Measurements from ENCODE around the gene TAC3. TPM values are rescaled to one million over a fixed set of nuclear protein-coding genes. Genes with fewer than 3 reads are reported as not detected.
"Not testable (repeated sequence)": the region's sequence is repeated elsewhere in the genome, so short reads cannot be mapped to it uniquely, and the experiment has no call there.

The TAC3 gene
- under 1 TPM in 1 of 2 experiments, not detected in 1; 0.27 TPM for total RNA-seq

- POLR2A ChIA-PET, result no interaction called here
- CTCF ChIA-PET, result interaction anchor here (0.8 to 1.9 kb wide), 2 partner anchors 9 to 96 kb away, joined by 4 to 6 read pairs; no protein-coding TSS in a partner anchor
Measured at GRCh38 chr12:57016348-57016747, at the start of gene TAC3. TAC3 (minus strand) TSS chr12:57016529; CDS start chr12:57015797, 732 bp downstream.

- POLR2A ChIA-PET, result interaction anchor here (1.0 to 2.5 kb wide), 2 partner anchors 26 to 47 kb away, joined by 3 to 15 read pairs; partner anchors contain the start of gene STAT6
- CTCF ChIA-PET, result interaction anchor here (1.3 to 2.8 kb wide), 2 partner anchors 14 to 60 kb away, joined by 4 to 9 read pairs; partner anchors contain the start of gene NEMP1
Measured at GRCh38 chr12:57063991-57064685, 47.8 kb upstream of the TAC3 start.

GRCh38 chr12:57058454-57058853 is 42.1 kb upstream of the TAC3 start:
- POLR2A ChIA-PET, result no interaction called here
- CTCF ChIA-PET, result interaction anchor here (1.2 to 2.9 kb wide), 3 partner anchors 10 to 54 kb away, joined by 6 to 14 read pairs (median 6); partner anchors contain the start of gene STAT6

- POLR2A ChIA-PET, result no interaction called here
- CTCF ChIA-PET, result no interaction called here
Measured at GRCh38 chr12:57057067-57057751, 40.9 kb upstream of the TAC3 start.

- ChIA-PET CTCF (no interaction called here), POLR2A (no interaction called here)
Measured at GRCh38 chr12:57055824-57056223, 39.5 kb upstream of the TAC3 start.

GRCh38 chr12:57053901-57054300 is 37.6 kb upstream of the TAC3 start:
- CTCF ChIA-PET, POLR2A ChIA-PET: not testable (repeated sequence)

- POLR2A ChIA-PET, result not testable (repeated sequence)
Measured at GRCh38 chr12:57053146-57053545, 36.8 kb upstream of the TAC3 start.

GRCh38 chr12:57051011-57051410 is 34.7 kb upstream of the TAC3 start:
- POLR2A ChIA-PET, result no interaction called here

More at GRCh38 chr12:57053146-57053545, 36.8 kb upstream of the TAC3 start:
- CTCF ChIA-PET, result not testable (repeated sequence)

GRCh38 chr12:57049890-57050289 is 33.6 kb upstream of the TAC3 start, which contains the start of gene MYO1A:
MYO1A (minus strand) TSS chr12:57050129; CDS start chr12:57048323, 1,806 bp downstream.
- ChIA-PET POLR2A (interaction anchor here (0.6 kb wide), 1 partner anchor 179 kb away, joined by 6 read pairs; no protein-coding TSS in a partner anchor), CTCF (interaction anchor here (1.2 kb wide), 1 partner anchor 13 kb away, joined by 4 read pairs; no protein-coding TSS in a partner anchor)

More at GRCh38 chr12:57051011-57051410, 34.7 kb upstream of the TAC3 start:
- CTCF ChIA-PET, result interaction anchor here (1.0 to 1.8 kb wide), 3 partner anchors 11 to 73 kb away, joined by 3 to 5 read pairs (median 5); no protein-coding TSS in a partner anchor

- CTCF ChIA-PET, result interaction anchor here (1.2 to 2.1 kb wide), 3 partner anchors 10 to 14 kb away, joined by 4 to 6 read pairs (median 4); no protein-coding TSS in a partner anchor
Measured at GRCh38 chr12:57049119-57049446, 32.8 kb upstream of the TAC3 start.

GRCh38 chr12:57048423-57049118 is 32.2 kb upstream of the TAC3 start:
- POLR2A ChIA-PET, result interaction anchor here (1.4 to 1.6 kb wide), 2 partner anchors 49 to 64 kb away, joined by 4 to 7 read pairs; no protein-coding TSS in a partner anchor
- CTCF ChIA-PET, result interaction anchor here (0.8 to 2.1 kb wide), 4 partner anchors 10 to 14 kb away, joined by 3 to 6 read pairs (median 4); no protein-coding TSS in a partner anchor

More at GRCh38 chr12:57049119-57049446, 32.8 kb upstream of the TAC3 start:
- POLR2A ChIA-PET, result interaction anchor here (1.6 kb wide), 1 partner anchor 50 kb away, joined by 7 read pairs; no protein-coding TSS in a partner anchor

- CTCF ChIA-PET, result interaction anchor here (0.8 to 2.1 kb wide), 4 partner anchors 9 to 15 kb away, joined by 3 to 6 read pairs (median 4); no protein-coding TSS in a partner anchor
Measured at GRCh38 chr12:57047981-57048380, 31.7 kb upstream of the TAC3 start.

GRCh38 chr12:57046947-57047890 is 30.9 kb upstream of the TAC3 start:
- POLR2A ChIA-PET, result interaction anchor here (1.4 kb wide), 1 partner anchor 65 kb away, joined by 4 read pairs; no protein-coding TSS in a partner anchor
- CTCF ChIA-PET, result interaction anchor here (1.2 to 2.1 kb wide), 4 partner anchors 8 to 23 kb away, joined by 3 to 6 read pairs (median 4); no protein-coding TSS in a partner anchor

More at GRCh38 chr12:57047981-57048380, 31.7 kb upstream of the TAC3 start:
- POLR2A ChIA-PET, result interaction anchor here (1.4 to 1.6 kb wide), 2 partner anchors 49 to 64 kb away, joined by 4 to 7 read pairs; no protein-coding TSS in a partner anchor

- ChIA-PET POLR2A (interaction anchor here (0.6 kb wide), 1 partner anchor 196 kb away, joined by 3 read pairs; no protein-coding TSS in a partner anchor), CTCF (interaction anchor here (0.5 to 1.7 kb wide), 3 partner anchors 24 to 87 kb away, joined by 3 to 5 read pairs (median 3); no protein-coding TSS in a partner anchor)
Measured at GRCh38 chr12:57046086-57046791, 29.9 kb upstream of the TAC3 start.

GRCh38 chr12:57044889-57045288 is 28.6 kb upstream of the TAC3 start:
- ChIA-PET POLR2A (no interaction called here), CTCF (interaction anchor here (1.3 kb wide), 1 partner anchor 67 kb away, joined by 5 read pairs; no protein-coding TSS in a partner anchor)

GRCh38 chr12:57044468-57044867 is 28.1 kb upstream of the TAC3 start:
- ChIA-PET POLR2A (no interaction called here), CTCF (no interaction called here)

- ChIA-PET CTCF (interaction anchor here (1.3 to 1.4 kb wide), 2 partner anchors 15 to 70 kb away, joined by 3 to 5 read pairs; no protein-coding TSS in a partner anchor), POLR2A (no interaction called here)
Measured at GRCh38 chr12:57042695-57043094, 26.4 kb upstream of the TAC3 start.

All from activated CD8-positive, alpha-beta memory T cell treated with anti-CD3 and anti-CD28 coated beads for 36 hours (primary cell).